Measurements from ENCODE around the gene SLC46A1.

Gene SLC46A1

GRCh38 chr17:28394337-28395116 lies 11.5 kb downstream of the SLC46A1 start:
- no peak for TF ChIP-seq CTCF (IDR thresholded peaks at IDR 0.05; ENCODE audit: control insufficient read depth, insufficient read depth, low read depth, low read length, missing control alignments)
- no peak overlapping the region for H3K4me3 ChIP-seq (ENCODE audit: control insufficient read depth, low read depth, low read length)
- peak; percentile 35 for DNase-seq (ENCODE audit: low read depth)

GRCh38 chr17:28392491-28392890 lies 13.5 kb downstream of the SLC46A1 start:
- no peak for TF ChIP-seq CTCF (IDR thresholded peaks at IDR 0.05; ENCODE audit: control insufficient read depth, insufficient read depth, low read depth, low read length, missing control alignments)
- DNase-seq (ENCODE audit: low read depth): no peak
- H3K4me3 ChIP-seq (ENCODE audit: control insufficient read depth, low read depth, low read length): no peak overlapping the region

GRCh38 chr17:28391401-28391800 lies 14.6 kb downstream of the SLC46A1 start:
- H3K4me3 ChIP-seq (ENCODE audit: control insufficient read depth, low read depth, low read length): no peak overlapping the region
- DNase-seq (ENCODE audit: low read depth): no peak
- no peak for TF ChIP-seq CTCF (IDR thresholded peaks at IDR 0.05; ENCODE audit: control insufficient read depth, insufficient read depth, low read depth, low read length, missing control alignments)

- TF ChIP-seq CTCF (IDR thresholded peaks at IDR 0.05; ENCODE audit: control insufficient read depth, insufficient read depth, low read depth, low read length, missing control alignments): no peak
- H3K4me3 ChIP-seq (ENCODE audit: control insufficient read depth, low read depth, low read length): no peak overlapping the region
- no peak for DNase-seq (ENCODE audit: low read depth)
These were observed 15.0 kb downstream of the SLC46A1 start for GRCh38 chr17:28390984-28391383.

GRCh38 chr17:28390563-28390962 lies 15.4 kb downstream of the SLC46A1 start:
- TF ChIP-seq CTCF (IDR thresholded peaks at IDR 0.05; ENCODE audit: control insufficient read depth, insufficient read depth, low read depth, low read length, missing control alignments): no peak
- no peak for DNase-seq (ENCODE audit: low read depth)
- H3K4me3 ChIP-seq (ENCODE audit: control insufficient read depth, low read depth, low read length): no peak overlapping the region

- no peak for DNase-seq (ENCODE audit: low read depth)
- TF ChIP-seq CTCF (IDR thresholded peaks at IDR 0.05; ENCODE audit: control insufficient read depth, insufficient read depth, low read depth, low read length, missing control alignments): no peak
- H3K4me3 ChIP-seq (ENCODE audit: control insufficient read depth, low read depth, low read length): no peak overlapping the region
These were observed 15.9 kb downstream of the SLC46A1 start for GRCh38 chr17:28390141-28390540.

All from AG09309 (cell line).